Upper lobe of left lung (tissue), 4 donors: ENCODE data around the gene ARFGAP2.

Source experiments
- EP300 ChIP-seq, 4 donors: sonication (generic); formaldehyde crosslinking; IDR thresholded peaks; one replicate each; pipeline ENCODE4 v1.5.1; 2017; ENCODE audit warnings: antibody characterized with exemption in 4 of 4, control low read depth in 2 of 4
- POLR2AphosphoS5 ChIP-seq, 2 donors: sonication (generic); formaldehyde crosslinking; IDR thresholded peaks; one replicate each; pipeline ENCODE4 v1.5.1; 2017; ENCODE audit warnings: antibody characterized with exemption in 2 of 2

GRCh38 chr11:47148903-47149531, 27.7 kb downstream of the ARFGAP2 start:
- TF ChIP-seq EP300 (IDR thresholded peaks at IDR 0.05) (no peak), POLR2AphosphoS5 (IDR thresholded peaks at IDR 0.05) (no peak)
